HEK293 (cell line): ENCODE data around the gene FAM83E.

ENCODE experiments used
- CTCF ChIA-PET: fragments of 350-600 bp; formaldehyde crosslinking; extraction: SDS; loops from one replicate; lab custom pipeline; 2021; ENCODE audit warnings: antibody characterized with exemption; lab: Yijun Ruan, JAX
- POLR2A ChIA-PET: fragments of 300-600 bp; formaldehyde crosslinking; extraction: SDS; loops from one replicate; lab custom pipeline; 2020; ENCODE audit warnings: antibody characterized with exemption, inconsistent platforms; lab: Yijun Ruan, JAX
- H3K27ac ChIP-seq: fragments of 200-500 bp; sonication (Bioruptor generic); 2 replicates; pipeline ENCODE4 v1.5.1; 2014; ENCODE audit warnings: low read depth, low read length, control low read depth, inconsistent platforms; ENCODE audit errors: extremely low read depth
- H3K36me3 ChIP-seq, 2 experiments: fragments of 200-500 bp in 1 of 2; sonication (Bioruptor generic) in 1 of 2; 1 replicate in 1 of 2; 2 replicates in 1 of 2; pipeline ENCODE4 v1.5.1; 2014 to 2017; ENCODE audit warnings: inconsistent platforms in 2 of 2, low read length in 2 of 2; ENCODE audit not compliant: control insufficient read depth in 2 of 2, insufficient read depth in 1 of 2
- H3K4me1 ChIP-seq: fragments of 200-500 bp; sonication (Bioruptor generic); 2 replicates; pipeline ENCODE4 v1.5.1; 2014; ENCODE audit warnings: mild to moderate bottlenecking, low read length, inconsistent platforms; ENCODE audit not compliant: control insufficient read depth, insufficient read depth
- H3K4me3 ChIP-seq: 2 replicates; pipeline ENCODE4 v1.5.1; 2011; ENCODE audit warnings: low read depth, mild to moderate bottlenecking, control low read depth, low read length, moderate library complexity
- H3K9me3 ChIP-seq: fragments of 200-500 bp; sonication (Bioruptor generic); 2 replicates; pipeline ENCODE4 v1.5.1; 2014; ENCODE audit warnings: low read depth, low read length, inconsistent platforms; ENCODE audit not compliant: control insufficient read depth, insufficient read depth
- BCL6B ChIP-seq: fragments of 450-650 bp; formaldehyde crosslinking; IDR thresholded peaks from 2 replicates; pipeline ENCODE4 v1.5.1; 2017; ENCODE audit warnings: missing biosample characterization, missing genetic modification characterization
- HOXA7 ChIP-seq: sonication (generic); formaldehyde crosslinking; IDR thresholded peaks from 2 replicates; pipeline ENCODE4 v1.8.1; 2022; ENCODE audit warnings: missing genetic modification reagents, borderline replicate concordance
- KLF9 ChIP-seq: fragments of 450-650 bp; formaldehyde crosslinking; IDR thresholded peaks from 2 replicates; pipeline ENCODE4 v1.5.1; 2016; ENCODE audit warnings: missing biosample characterization, missing genetic modification characterization, low read depth
- REST ChIP-seq: fragments of 450-650 bp; formaldehyde crosslinking; IDR thresholded peaks from 2 replicates; pipeline ENCODE4 v1.5.1; 2016; ENCODE audit warnings: missing biosample characterization, missing genetic modification characterization
- SP2 ChIP-seq: fragments of 450-650 bp; formaldehyde crosslinking; IDR thresholded peaks from 2 replicates; pipeline ENCODE4 v1.5.1; 2016; ENCODE audit warnings: missing biosample characterization, missing genetic modification characterization
- WT1 ChIP-seq: fragments of 450-650 bp; formaldehyde crosslinking; IDR thresholded peaks from 2 replicates; pipeline ENCODE4 v1.5.1; 2016; ENCODE audit warnings: missing biosample characterization, missing genetic modification characterization
- ZEB2 ChIP-seq: fragments of 450-650 bp; formaldehyde crosslinking; IDR thresholded peaks from 2 replicates; pipeline ENCODE4 v1.5.1; 2016; ENCODE audit warnings: missing biosample characterization, missing genetic modification characterization
- ZNF112 ChIP-seq: fragments of 450-650 bp; formaldehyde crosslinking; IDR thresholded peaks from 2 replicates; pipeline ENCODE4 v1.5.0; 2017; ENCODE audit warnings: missing biosample characterization, missing genetic modification characterization
- ZNF169 ChIP-seq: fragments of 450-650 bp; formaldehyde crosslinking; IDR thresholded peaks from 2 replicates; pipeline ENCODE4 v1.5.1; 2016; ENCODE audit warnings: missing biosample characterization, missing genetic modification characterization
- ZNF184 ChIP-seq: fragments of 450-650 bp; IDR thresholded peaks from 2 replicates; pipeline ENCODE4 v1.5.1; 2018; ENCODE audit warnings: missing biosample characterization, mild to moderate bottlenecking, missing genetic modification characterization
- ZNF426 ChIP-seq: fragments of 450-650 bp; formaldehyde crosslinking; IDR thresholded peaks from 2 replicates; pipeline ENCODE4 v1.5.1; 2017; ENCODE audit warnings: missing biosample characterization, missing genetic modification characterization, mild to moderate bottlenecking, inconsistent platforms, moderate library complexity
- ZNF473 ChIP-seq: fragments of 450-650 bp; formaldehyde crosslinking; IDR thresholded peaks from 2 replicates; pipeline ENCODE4 v1.5.1; 2017; ENCODE audit warnings: missing biosample characterization, missing genetic modification characterization
- ZNF518A ChIP-seq: fragments of 450-650 bp; formaldehyde crosslinking; conservative IDR thresholded peaks from 2 replicates; pipeline ENCODE4 v1.5.1; 2016; ENCODE audit warnings: low read depth, missing biosample characterization, missing genetic modification characterization
- ZNF529 ChIP-seq: fragments of 450-650 bp; formaldehyde crosslinking; IDR thresholded peaks from 2 replicates; pipeline ENCODE4 v1.5.1; 2017; ENCODE audit warnings: missing genetic modification characterization, missing biosample characterization; ENCODE audit not compliant: insufficient replicate concordance
- ZNF558 ChIP-seq: fragments of 450-650 bp; formaldehyde crosslinking; IDR thresholded peaks from 2 replicates; pipeline ENCODE4 v1.5.1; 2016; ENCODE audit warnings: missing biosample characterization, missing genetic modification characterization
- ZNF580 ChIP-seq: fragments of 450-650 bp; formaldehyde crosslinking; IDR thresholded peaks from 2 replicates; pipeline ENCODE4 v1.5.1; 2016; ENCODE audit warnings: missing biosample characterization, missing genetic modification characterization
- ZNF692 ChIP-seq: fragments of 450-650 bp; formaldehyde crosslinking; IDR thresholded peaks from 2 replicates; pipeline ENCODE4 v1.5.1; 2016; ENCODE audit warnings: missing biosample characterization, missing genetic modification characterization
- ZNF785 ChIP-seq: fragments of 450-650 bp; formaldehyde crosslinking; IDR thresholded peaks from 2 replicates; pipeline ENCODE4 v1.5.1; 2016; ENCODE audit warnings: missing biosample characterization, missing genetic modification characterization

FAM83E gene

GRCh38 chr19:48664476-48664875 lies 49.6 kb upstream of the FAM83E start (continued):
- TF ChIP-seq REST (tag by site-specific recombination) (no peak), BCL6B (tag by site-specific recombination) (no peak), ZNF580 (no peak)

- ChIA-PET CTCF (interaction anchor here (1.4 to 1.8 kb wide), 2 partner anchors 12 to 49 kb away, joined by 3 to 5 read pairs; no protein-coding TSS in a partner anchor), POLR2A (interaction anchor here (0.7 kb wide), 1 partner anchor 18 kb away, joined by 3 read pairs; the partner anchor contains the start of gene CA11)
- H3K27ac ChIP-seq: no peak overlapping the region
- no peak overlapping the region for H3K4me3 ChIP-seq
- H3K9me3 ChIP-seq: no peaks in the 10 kb centered on the region
- TF ChIP-seq ZNF692 (tag by site-specific recombination): no peak
- no peak for TF ChIP-seq ZNF529 (tag by site-specific recombination)
- no peak for TF ChIP-seq ZNF112 (tag by site-specific recombination)
- TF ChIP-seq WT1 (tag by site-specific recombination): no peak
- TF ChIP-seq ZNF169 (tag by site-specific recombination): no peak
- TF ChIP-seq SP2 (tag by site-specific recombination): no peak
- no peak for TF ChIP-seq ZNF184
- TF ChIP-seq HOXA7 (CRISPR knock-in tag): no peak
- TF ChIP-seq ZEB2 (tag by site-specific recombination): no peak
- no peak for TF ChIP-seq ZNF785
- no peak for TF ChIP-seq ZNF473 (tag by site-specific recombination)
- no peak for TF ChIP-seq ZNF426 (tag by site-specific recombination)
- no peaks in the 10 kb centered on the region for H3K36me3 ChIP-seq
- H3K4me1 ChIP-seq: no peaks in the 10 kb centered on the region
These were observed 48.8 kb upstream of the FAM83E start for GRCh38 chr19:48663667-48664066.

- Histone ChIP-seq H3K4me1 (peaks cover 2% of the 10 kb centered on the region), H3K36me3 (no peaks in the 10 kb centered on the region), H3K9me3 (no peaks in the 10 kb centered on the region), H3K27ac (no peak overlapping the region), H3K4me3 (no peak overlapping the region)
- ChIA-PET POLR2A (no interaction called here), CTCF (interaction anchor here (1.4 kb wide), 1 partner anchor 14 kb away, joined by 4 read pairs; no protein-coding TSS in a partner anchor)
- TF ChIP-seq ZNF518A: no peak
- no peak for TF ChIP-seq ZNF558 (tag by site-specific recombination)
- TF ChIP-seq KLF9 (tag by site-specific recombination): no peak
These were observed 46.8 kb upstream of the FAM83E start for GRCh38 chr19:48661711-48662090.
